HG02642 (cell line): ENCODE measurements around the gene CABCOCO1.

Experiments used
- ATAC-seq: cut with Tn5 transposase; IDR thresholded peaks from one replicate; pipeline ENCODE4 v1.9.1; 2021; ENCODE audit warnings: mild to moderate bottlenecking; ENCODE audit not compliant: unreplicated experiment, poor library complexity

CABCOCO1 gene, protein sequence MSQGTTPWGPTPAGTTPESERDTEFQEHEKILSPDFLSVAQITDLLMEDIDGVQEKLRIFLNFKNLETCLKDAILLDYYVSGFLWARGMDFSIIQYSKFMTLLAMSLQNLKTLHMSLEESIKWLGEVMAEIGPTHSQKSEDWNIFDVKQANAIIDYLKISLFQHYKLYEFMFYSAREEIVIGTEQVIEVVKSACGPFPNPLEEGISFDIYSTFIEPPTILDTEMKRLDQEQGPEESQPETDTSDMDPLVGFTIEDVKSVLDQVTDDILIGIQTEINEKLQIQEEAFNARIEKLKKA

DNA sequence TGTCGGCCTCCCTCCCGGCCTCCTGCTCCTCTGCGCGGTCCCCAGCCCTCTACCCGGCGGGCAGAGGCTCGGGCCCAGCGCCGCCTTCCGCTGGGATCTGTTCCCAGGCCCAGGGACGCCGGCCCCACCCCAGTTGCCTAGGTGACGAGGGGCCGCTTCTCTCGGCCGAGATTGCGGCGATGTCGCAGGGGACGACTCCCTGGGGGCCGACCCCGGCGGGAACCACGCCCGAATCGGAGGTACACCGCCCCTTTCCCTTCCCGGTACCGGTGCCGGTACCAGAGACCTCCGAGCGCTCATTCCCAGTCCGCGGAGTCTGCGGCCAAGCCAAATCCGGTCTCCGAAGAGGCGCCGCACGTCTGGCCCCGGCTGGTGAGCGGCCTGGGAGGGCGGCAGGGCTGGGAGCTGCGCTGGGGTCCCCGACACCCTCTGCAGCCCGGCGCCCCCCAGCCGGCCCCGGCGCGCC lies at the start of gene CABCOCO1:
Gene CABCOCO1 (plus strand): TSS at position 136 of the 466 bp plus-strand sequence. CDS start 44 bp downstream, at position 180.
- no peak for ATAC-seq

DNA sequence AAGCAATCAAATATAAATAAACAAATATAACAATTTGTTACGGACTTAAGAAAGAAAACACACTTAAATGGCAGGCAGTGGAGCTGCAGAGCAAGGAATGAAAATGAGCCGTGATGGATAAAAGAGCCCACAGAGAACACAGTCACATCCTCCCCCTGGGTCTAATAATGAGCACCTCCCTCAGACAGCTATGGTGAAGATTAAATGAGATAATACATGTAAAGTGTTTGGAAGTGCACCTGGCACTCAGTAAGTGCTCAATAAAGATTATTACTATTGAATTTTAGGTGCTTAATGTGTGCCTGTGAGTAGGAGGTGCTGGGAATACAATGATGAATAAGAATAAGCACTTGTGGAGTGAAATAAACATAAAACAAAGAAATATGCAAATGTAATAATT lies 49.1 kb upstream of the CABCOCO1 start:
- no peak for ATAC-seq

DNA sequence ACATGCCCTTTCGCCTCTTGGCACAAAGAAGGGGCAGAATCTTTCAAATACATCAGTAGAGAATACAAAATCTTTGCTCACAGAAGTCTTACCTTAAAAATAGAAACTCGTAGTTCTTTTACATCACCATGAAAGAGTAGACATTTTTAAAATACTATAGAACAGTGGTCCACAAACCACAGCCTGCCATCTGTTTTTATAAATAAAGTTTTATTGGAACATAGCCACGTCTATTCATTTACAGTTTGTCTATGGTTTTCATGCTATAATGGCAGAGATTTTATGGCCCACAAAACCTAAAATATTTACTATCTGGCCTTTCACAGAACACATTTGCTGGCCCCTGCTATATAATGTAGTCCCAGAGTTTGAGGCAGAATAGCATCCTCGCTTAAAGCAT lies 46.1 kb upstream of the CABCOCO1 start:
- ATAC-seq = no peak

DNA sequence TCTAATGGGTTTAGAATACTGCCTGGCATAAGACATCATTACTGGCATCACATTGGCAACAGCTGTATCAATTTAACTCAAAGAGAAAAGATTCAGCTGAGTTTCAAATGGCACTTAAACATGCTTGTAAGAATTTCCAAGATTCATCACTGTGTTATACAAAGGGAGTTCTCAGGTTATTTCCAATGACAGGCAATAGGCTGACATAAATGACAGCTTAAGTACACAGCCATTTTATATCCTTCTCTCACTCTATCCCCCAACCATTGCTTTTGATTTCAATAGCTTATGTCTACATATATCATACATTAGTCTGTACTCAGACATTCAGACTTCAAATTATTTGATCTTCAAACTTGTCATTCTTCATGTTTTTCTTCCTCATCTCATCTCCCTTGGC lies 45.5 kb upstream of the CABCOCO1 start:
- no peak for ATAC-seq

GRCh38 chr10:61617586-61617985 lies 45.1 kb upstream of the CABCOCO1 start:
- no peak for ATAC-seq

GRCh38 chr10:61618388-61618961 lies 44.3 kb upstream of the CABCOCO1 start:
- no peak for ATAC-seq

GRCh38 chr10:61620506-61620905 lies 42.2 kb upstream of the CABCOCO1 start:
- no peak for ATAC-seq

DNA sequence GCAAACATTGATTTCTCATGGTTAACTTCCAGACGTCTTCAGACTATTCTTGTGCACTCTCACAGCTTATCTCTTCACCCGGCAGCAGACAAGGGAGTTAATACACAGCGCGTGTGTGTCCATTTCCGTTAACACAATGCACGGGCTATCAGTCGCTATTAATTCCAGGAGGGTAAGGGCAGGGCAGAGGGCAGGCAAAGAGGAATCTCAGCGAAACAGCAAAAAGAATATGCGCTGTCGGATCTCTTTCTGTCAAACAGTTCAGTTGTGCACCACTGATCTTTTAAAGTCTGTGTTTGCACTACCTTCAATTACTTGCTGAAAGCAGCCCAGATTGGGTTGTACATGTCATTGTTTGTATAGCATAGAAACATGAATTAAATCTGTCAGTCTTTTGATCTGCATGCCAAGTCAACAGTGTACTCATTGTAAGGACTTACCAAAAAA lies 41.1 kb upstream of the CABCOCO1 start:
- no peak for ATAC-seq

GRCh38 chr10:61623161-61623560 lies 39.6 kb upstream of the CABCOCO1 start:
- no peak for ATAC-seq

GRCh38 chr10:61626209-61626608 lies 36.5 kb upstream of the CABCOCO1 start:
- ATAC-seq = no peak

DNA sequence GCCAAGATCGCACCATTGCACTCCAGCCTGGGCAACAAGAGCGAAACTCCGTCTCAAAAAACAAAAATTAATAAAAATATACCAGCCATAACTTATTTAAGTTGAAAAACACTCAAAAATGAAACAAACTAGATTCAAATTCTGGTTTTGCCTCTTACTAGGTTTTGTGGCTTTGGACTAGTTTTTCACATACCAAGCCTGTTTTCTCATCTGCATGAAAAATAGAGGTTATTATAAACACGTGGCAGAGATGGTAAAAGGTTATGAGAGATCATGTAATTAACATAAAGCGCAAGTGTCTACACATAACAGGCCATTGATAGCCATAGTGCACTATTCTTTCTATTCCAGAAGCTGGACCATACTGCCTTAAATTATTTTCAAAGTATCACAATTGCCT lies 35.5 kb upstream of the CABCOCO1 start:
- no peak for ATAC-seq

- ATAC-seq = no peak
Measured at GRCh38 chr10:61628151-61628874, 34.4 kb upstream of the CABCOCO1 start.

- ATAC-seq = no peak
Measured at GRCh38 chr10:61628875-61629513, 33.7 kb upstream of the CABCOCO1 start.

DNA sequence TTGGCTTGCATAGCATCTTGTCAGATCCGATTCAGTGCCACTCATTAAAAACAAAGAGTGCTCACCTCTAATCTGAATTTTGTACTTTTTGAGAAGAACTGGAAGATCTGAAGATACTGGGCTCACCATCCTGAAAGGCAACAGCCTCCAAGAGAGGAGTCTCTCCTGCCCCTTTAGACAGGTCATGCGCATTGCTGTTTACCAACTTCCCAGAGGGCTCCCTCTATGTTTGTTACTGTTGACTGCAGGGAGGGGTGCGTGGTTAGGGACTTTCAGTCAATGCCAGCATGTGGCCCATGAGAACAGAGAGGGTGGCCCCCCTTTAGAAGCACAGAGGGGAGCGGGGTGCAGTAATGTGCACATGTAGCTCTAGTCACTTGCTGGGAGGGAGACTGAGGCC lies 33.2 kb upstream of the CABCOCO1 start:
- ATAC-seq = no peak

DNA sequence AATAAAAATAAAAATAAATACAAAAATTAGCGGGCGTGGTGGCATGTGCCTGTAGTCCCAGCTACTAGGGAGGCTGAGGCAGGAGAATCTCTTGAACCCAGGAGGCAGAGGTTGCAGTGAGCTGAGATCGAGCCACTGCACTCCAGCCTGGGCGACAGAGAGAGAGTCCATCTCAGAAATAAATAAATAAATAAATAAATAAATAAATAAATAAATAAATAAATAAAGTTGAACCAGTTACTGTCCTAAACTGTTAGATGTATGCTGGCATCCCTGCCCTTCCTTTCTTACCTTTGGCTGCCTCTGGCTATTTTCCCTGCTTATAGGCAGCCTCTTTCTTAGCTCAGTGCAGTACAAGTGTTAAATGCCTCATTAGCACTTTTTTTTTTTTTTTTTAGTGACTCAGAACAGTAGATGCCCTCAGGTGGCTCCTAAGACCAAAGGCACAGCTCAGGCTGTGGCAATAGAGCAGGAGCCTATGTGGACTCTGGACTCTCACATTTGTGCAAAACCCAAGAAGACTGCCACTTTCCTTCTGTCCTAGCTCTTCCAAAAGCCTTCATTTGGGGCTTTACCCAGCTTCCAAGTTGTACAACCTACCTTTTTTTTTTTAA lies 30.6 kb upstream of the CABCOCO1 start:
- ATAC-seq = no peak

GRCh38 chr10:61633665-61634064 lies 29.1 kb upstream of the CABCOCO1 start:
- no peak for ATAC-seq

DNA sequence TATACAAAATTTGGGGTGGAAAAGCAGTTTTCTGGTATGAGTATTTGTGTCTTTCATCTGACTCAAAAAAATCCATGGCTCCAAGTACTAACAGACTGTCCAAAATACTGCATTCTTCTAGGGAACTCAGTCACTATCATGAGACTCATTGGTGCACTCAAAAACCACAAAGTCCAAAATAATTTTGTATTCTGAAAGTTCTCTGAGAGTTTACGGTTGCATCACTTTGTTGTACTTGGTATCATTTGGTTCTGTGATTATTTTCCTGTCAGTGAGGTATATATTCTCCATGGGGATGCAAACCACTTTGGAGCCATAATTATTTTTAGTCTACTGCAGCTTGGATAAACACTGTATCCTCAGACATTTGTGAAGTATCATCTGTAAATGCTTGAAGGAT lies 28.0 kb upstream of the CABCOCO1 start:
- ATAC-seq = no peak

DNA sequence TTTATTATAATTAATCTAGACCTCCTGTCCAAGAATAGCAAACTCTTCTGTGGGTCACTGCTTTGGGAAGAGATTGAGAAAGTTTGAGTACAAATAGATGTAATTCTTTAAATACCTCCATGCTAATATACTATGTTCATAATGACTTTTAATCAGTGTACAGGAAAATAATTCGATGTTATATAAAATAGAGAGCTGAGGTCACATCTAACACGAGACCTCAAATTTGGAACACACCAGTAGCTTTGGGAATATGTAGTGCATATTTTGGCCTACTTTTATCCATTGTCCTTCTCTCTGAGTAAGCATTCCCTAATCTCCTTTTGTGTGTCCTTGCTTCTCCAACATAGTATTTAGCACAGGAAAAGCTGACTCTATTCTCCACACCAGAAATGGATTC lies 27.3 kb upstream of the CABCOCO1 start:
- ATAC-seq = no peak

DNA sequence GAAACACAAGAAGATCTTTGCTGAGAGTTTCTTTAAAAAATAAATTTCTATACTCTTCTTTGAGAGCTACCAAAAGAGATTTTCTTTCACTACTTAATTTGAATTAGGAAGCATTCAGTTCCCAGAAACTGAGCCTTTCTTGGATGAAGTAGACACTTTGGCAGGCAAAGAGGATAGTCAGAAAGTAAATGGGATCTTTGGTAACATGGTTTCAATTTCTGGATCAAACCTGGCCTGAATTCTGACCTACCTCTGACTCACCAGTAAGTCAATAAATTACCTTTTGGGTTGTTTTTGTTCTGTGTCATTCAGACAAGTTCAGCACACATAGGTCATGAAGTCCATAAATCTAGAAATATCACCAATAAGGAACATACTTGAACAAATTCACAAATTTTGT lies 26.8 kb upstream of the CABCOCO1 start:
- ATAC-seq = no peak

GRCh38 chr10:61639952-61640351 lies 22.8 kb upstream of the CABCOCO1 start:
- no peak for ATAC-seq
